GM12865 (cell line): Measurements from ENCODE around the gene RSRC1.

Source experiments
- DNase-seq: peaks from one replicate; pipeline ENCODE4 v3.0.0; 2010; ENCODE audit warnings: low read depth
- H3K4me3 ChIP-seq: 2 replicates; pipeline ENCODE4 v1.5.1; 2011; ENCODE audit warnings: mild to moderate bottlenecking, low read depth, low read length, control low read depth
- CTCF ChIP-seq: IDR thresholded peaks from 2 replicates; pipeline ENCODE4 v1.5.1; 2011; ENCODE audit warnings: low read length, control low read depth, low read depth, inconsistent platforms; ENCODE audit not compliant: insufficient read depth; ENCODE audit errors: missing control alignments

Gene RSRC1

GRCh38 chr3:158552124-158552523 is 442.2 kb downstream of the RSRC1 start:
- no peak for DNase-seq
- TF ChIP-seq CTCF = no peak
- no peak overlapping the region for H3K4me3 ChIP-seq

DNA sequence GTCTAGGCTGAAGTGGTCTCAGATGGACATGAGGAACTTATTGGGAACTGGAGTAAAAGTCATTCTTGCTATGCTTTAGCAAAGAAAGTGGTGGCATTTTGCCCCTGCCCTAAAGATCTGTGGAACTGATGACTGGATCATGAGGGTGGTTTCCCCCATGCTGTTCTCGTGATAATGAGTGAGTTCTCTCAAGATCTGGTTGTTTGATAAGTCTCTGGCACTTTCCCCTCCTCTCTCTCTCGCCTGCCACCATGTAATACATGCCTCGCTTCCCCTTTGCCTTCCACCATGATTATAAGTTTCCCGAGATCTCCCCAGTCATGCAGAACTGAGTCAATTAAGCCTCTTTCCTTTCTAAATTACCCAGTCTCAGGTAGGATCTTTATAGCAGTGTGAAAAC is 449.6 kb downstream of the RSRC1 start:
- TF ChIP-seq CTCF = no peak
- no peak overlapping the region for H3K4me3 ChIP-seq
- DNase-seq = no peak

GRCh38 chr3:158560979-158561378 is 451.1 kb downstream of the RSRC1 start:
- no peak for DNase-seq
- no peak overlapping the region for H3K4me3 ChIP-seq
- no peak for TF ChIP-seq CTCF

DNA sequence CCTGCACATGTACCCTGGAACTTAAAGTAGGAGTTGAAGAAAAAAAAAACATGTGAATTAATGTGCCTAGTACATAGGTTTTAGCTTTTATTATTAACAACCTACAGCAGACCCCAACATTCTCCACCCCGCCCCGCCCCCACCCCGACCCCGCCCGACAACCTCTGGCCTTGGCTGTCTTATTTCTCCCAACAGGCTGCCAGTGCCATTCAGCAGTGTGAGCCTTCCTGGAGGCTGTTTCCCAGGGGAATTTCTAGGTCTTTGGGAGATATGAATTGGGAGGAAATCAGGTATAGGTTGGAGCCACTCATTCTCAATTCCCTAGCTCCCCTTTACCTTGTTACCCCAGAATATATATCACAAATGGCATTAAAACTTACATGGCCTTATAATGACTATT is 452.8 kb downstream of the RSRC1 start:
- H3K4me3 ChIP-seq = no peak overlapping the region
- no peak for DNase-seq
- TF ChIP-seq CTCF = no peak

- no peak for TF ChIP-seq CTCF
- no peak for DNase-seq
- no peak overlapping the region for H3K4me3 ChIP-seq
Observed at GRCh38 chr3:158563076-158563475, 453.2 kb downstream of the RSRC1 start.

- DNase-seq = no peak
- no peak for TF ChIP-seq CTCF
- no peak overlapping the region for H3K4me3 ChIP-seq
Observed at GRCh38 chr3:158565076-158565475, 455.2 kb downstream of the RSRC1 start.

DNA sequence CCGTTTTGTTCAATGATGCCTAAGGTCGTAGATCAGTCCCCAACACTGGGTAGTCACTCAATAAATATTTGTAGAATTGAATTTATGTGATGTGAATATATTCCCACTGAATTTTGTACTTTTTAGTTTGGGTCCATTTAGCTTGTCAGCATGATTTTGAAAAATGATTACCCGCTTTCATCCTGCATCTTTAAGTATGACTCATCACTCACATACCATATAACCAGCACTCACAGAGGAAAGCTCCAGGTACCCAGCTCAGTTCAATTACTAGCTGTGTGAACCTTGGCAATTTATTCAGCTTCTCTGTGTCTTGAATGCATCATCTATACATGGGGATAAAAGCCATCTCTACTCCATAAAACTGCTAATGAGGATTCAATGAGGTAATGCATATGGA is 458.9 kb downstream of the RSRC1 start:
- DNase-seq = no peak
- no peak for TF ChIP-seq CTCF

More for the DNA sequence above, 458.9 kb downstream of the RSRC1 start:
- no peak overlapping the region for H3K4me3 ChIP-seq
